H1 (cell line): ENCODE data around the gene RBM42. TPM values are rescaled to one million over a fixed set of nuclear protein-coding genes. Genes with fewer than 3 reads are reported as not detected.

ENCODE experiments used
- CTCF ChIA-PET: fragments of 300-600 bp; sonication (Branson Sonifier 250); formaldehyde crosslinking; loops from one replicate; lab custom pipeline; 2021; ENCODE audit not compliant: partially characterized antibody; lab: Charles Lee
- POLR2A ChIA-PET: fragments of 300-600 bp; sonication (Branson Sonifier 250); formaldehyde crosslinking; loops from one replicate; lab custom pipeline; 2021; ENCODE audit warnings: inconsistent platforms; ENCODE audit not compliant: partially characterized antibody; lab: Charles Lee
- DNase-seq, 2 experiments: peaks; one replicate each; pipeline versions ENCODE4 v3.0.0 to v3.0.0-alpha.2; 2010 to 2022; ENCODE audit warnings: low spot score in 2 of 2, low read depth in 1 of 2, mixed read lengths in 1 of 2
- FAIRE-seq: peaks from 2 replicates; lab custom pipeline; 2011; peaks lifted over from hg19 to GRCh38; lab: Jason Lieb, UNC
- H2AFZ ChIP-seq: 2 replicates; pipeline ENCODE4 v1.8.1; 2012; ENCODE audit warnings: low read length, inconsistent platforms
- H2AK5ac ChIP-seq: 2 replicates; pipeline ENCODE4 v1.6.1; 2013; ENCODE audit warnings: low read depth, low read length
- H2BK120ac ChIP-seq: replicated peaks from 2 replicates; pipeline ENCODE3; 2013; ENCODE audit warnings: low read depth, low read length, inconsistent platforms
- H2BK12ac ChIP-seq: 2 replicates; pipeline ENCODE4 v1.6.1; 2013; ENCODE audit warnings: low read depth, low read length
- H2BK15ac ChIP-seq: 2 replicates; pipeline ENCODE4 v1.6.1; 2013; ENCODE audit warnings: low read length
- H2BK20ac ChIP-seq: 2 replicates; pipeline ENCODE4 v1.6.1; 2013; ENCODE audit warnings: low read length
- H2BK5ac ChIP-seq: 2 replicates; pipeline ENCODE4 v1.6.1; 2013; ENCODE audit warnings: low read depth, low read length
- H3K14ac ChIP-seq: 2 replicates; pipeline ENCODE4 v1.6.1; 2013; ENCODE audit warnings: inconsistent platforms; ENCODE audit not compliant: insufficient read length
- H3K18ac ChIP-seq: 2 replicates; pipeline ENCODE4 v1.6.1; 2013; ENCODE audit warnings: low read length; ENCODE audit errors: extremely low read depth
- H3K23ac ChIP-seq: 2 replicates; pipeline ENCODE4 v1.6.1; 2013; ENCODE audit warnings: inconsistent platforms; ENCODE audit not compliant: insufficient read length
- H3K23me2 ChIP-seq: 2 replicates; pipeline ENCODE4 v1.6.1; 2013; ENCODE audit warnings: low read depth, low read length
- H3K27ac ChIP-seq: 2 replicates; pipeline ENCODE4 v1.6.1; 2011; ENCODE audit warnings: low read depth, low read length, inconsistent platforms
- H3K27me3 ChIP-seq, 4 experiments: replicated peaks in 1 of 4; 1 replicate in 1 of 4; 2 replicates in 3 of 4; pipeline versions ENCODE4 v1.6.1 to v1.8.1; 2011 to 2013; ENCODE audit warnings: low read length in 3 of 4, mild to moderate bottlenecking in 3 of 4, inconsistent platforms in 2 of 4, mixed read lengths in 2 of 4, moderate library complexity in 1 of 4; ENCODE audit not compliant: control insufficient read depth in 3 of 4, insufficient read depth in 3 of 4; ENCODE audit errors: extremely low read depth in 1 of 4
- H3K36me3 ChIP-seq, 4 experiments: 2 replicates each; pipeline versions ENCODE4 v1.6.1 to v1.8.1; 2011 to 2013; ENCODE audit warnings: mild to moderate bottlenecking in 4 of 4, low read length in 3 of 4, moderate library complexity in 2 of 4, control low read depth in 1 of 4, inconsistent platforms in 1 of 4; ENCODE audit not compliant: insufficient read depth in 4 of 4, control insufficient read depth in 2 of 4
- H3K4ac ChIP-seq: replicated peaks from 2 replicates; pipeline ENCODE3; 2013; ENCODE audit warnings: low read length, low read depth, mixed read lengths, inconsistent platforms; ENCODE audit not compliant: insufficient read length
- H3K4me1 ChIP-seq, 4 experiments: replicated peaks in 1 of 4; 1 replicate in 1 of 4; 2 replicates in 3 of 4; pipeline versions ENCODE4 v1.6.1 to v1.8.1; 2011 to 2013; ENCODE audit warnings: low read length in 3 of 4, inconsistent platforms in 2 of 4, mixed read lengths in 1 of 4; ENCODE audit not compliant: insufficient read depth in 4 of 4, control insufficient read depth in 3 of 4
- H3K4me2 ChIP-seq, 2 experiments: 2 replicates each; pipeline versions ENCODE4 v1.6.1 to v1.8.1; 2011 to 2013; ENCODE audit warnings: low read depth in 2 of 2, low read length in 2 of 2, control low read depth in 1 of 2, inconsistent platforms in 1 of 2, mild to moderate bottlenecking in 1 of 2; ENCODE audit not compliant: insufficient read depth in 1 of 2
- H3K4me3 ChIP-seq, 4 experiments: fragments of 200-600, 300-600 bp in 1 of 4; sonication (generic), shearing (Covaris generic), sonication (Bioruptor Twin) in 1 of 4; 2 replicates each; pipeline versions ENCODE4 v1.5.1 to v1.8.1; 2011 to 2016; ENCODE audit warnings: low read length in 4 of 4, low read depth in 3 of 4, control low read depth in 2 of 4, inconsistent platforms in 2 of 4, mild to moderate bottlenecking in 2 of 4, mixed read lengths in 1 of 4, moderate library complexity in 1 of 4; ENCODE audit not compliant: insufficient read depth in 2 of 4; ENCODE audit errors: extremely low read depth in 1 of 4
- H3K56ac ChIP-seq: replicated peaks from 2 replicates; pipeline ENCODE3; 2013; ENCODE audit warnings: low read depth, mild to moderate bottlenecking, mixed read lengths, low read length, inconsistent platforms; ENCODE audit not compliant: insufficient read length
- H3K79me1 ChIP-seq: 2 replicates; pipeline ENCODE4 v1.6.1; 2013; ENCODE audit warnings: low read depth, low read length, control low read depth
- H3K79me2 ChIP-seq, 2 experiments: 2 replicates each; pipeline versions ENCODE4 v1.6.1 to v1.8.1; 2012 to 2013; ENCODE audit warnings: low read length in 2 of 2, mild to moderate bottlenecking in 2 of 2, inconsistent platforms in 1 of 2; ENCODE audit not compliant: insufficient read depth in 2 of 2, control insufficient read depth in 1 of 2
- H3K9ac ChIP-seq, 4 experiments: replicated peaks in 1 of 4; 1 replicate in 1 of 4; 2 replicates in 3 of 4; pipeline versions ENCODE4 v1.6.1 to v1.8.1; 2011 to 2013; ENCODE audit warnings: low read depth in 3 of 4, low read length in 3 of 4, control low read depth in 2 of 4, mild to moderate bottlenecking in 2 of 4, moderate library complexity in 2 of 4, inconsistent platforms in 1 of 4; ENCODE audit errors: extremely low read depth in 1 of 4
- H3K9me3 ChIP-seq, 2 experiments: 2 replicates each; pipeline versions ENCODE4 v1.6.1 to v1.8.1; 2012 to 2013; ENCODE audit warnings: mild to moderate bottlenecking in 2 of 2, moderate library complexity in 2 of 2, control low read depth in 1 of 2, inconsistent platforms in 1 of 2, low read depth in 1 of 2, low read length in 1 of 2, mixed read lengths in 1 of 2; ENCODE audit not compliant: insufficient read depth in 2 of 2
- H4K20me1 ChIP-seq, 2 experiments: replicated peaks in 1 of 2; 2 replicates each; pipeline versions ENCODE3 to v1.8.1; 2011 to 2013; ENCODE audit warnings: inconsistent platforms in 2 of 2, low read length in 2 of 2, mild to moderate bottlenecking in 1 of 2; ENCODE audit not compliant: insufficient read depth in 2 of 2, control insufficient read depth in 1 of 2
- H4K5ac ChIP-seq: 2 replicates; pipeline ENCODE4 v1.6.1; 2013; ENCODE audit warnings: low read length, low read depth, mixed read lengths, inconsistent platforms; ENCODE audit not compliant: insufficient read length
- H4K8ac ChIP-seq: 2 replicates; pipeline ENCODE4 v1.8.0; 2013; ENCODE audit warnings: mild to moderate bottlenecking, moderate library complexity, low read length, inconsistent platforms; ENCODE audit not compliant: insufficient read depth; ENCODE audit errors: extremely low read depth
- H4K91ac ChIP-seq: replicated peaks from 2 replicates; pipeline ENCODE3; 2013; ENCODE audit warnings: low read length, mixed read lengths, inconsistent platforms; ENCODE audit not compliant: insufficient read length
- BACH1 ChIP-seq: IDR thresholded peaks from 2 replicates; pipeline ENCODE4 v1.6.1; 2012; ENCODE audit warnings: low read length, improper control_type of control experiment
- CBX5 ChIP-seq: fragments of 300-800, 300-1000 bp; sonication (generic); IDR thresholded peaks from 2 replicates; pipeline ENCODE4 v1.7.1; 2016; ENCODE audit warnings: antibody characterized with exemption, low read length, low read depth
- CHD1 ChIP-seq: IDR thresholded peaks from 2 replicates; pipeline ENCODE4 v1.6.1; 2012; ENCODE audit warnings: low read depth, low read length, improper control_type of control experiment
- JUND ChIP-seq: IDR thresholded peaks from 2 replicates; pipeline ENCODE4 v1.6.1; 2011; ENCODE audit warnings: mild to moderate bottlenecking, improper control_type of control experiment, low read length
- NRF1 ChIP-seq: IDR thresholded peaks from 2 replicates; pipeline ENCODE4 v1.6.1; 2011; ENCODE audit warnings: mild to moderate bottlenecking, low read depth, low read length, improper control_type of control experiment
- PHF8 ChIP-seq: fragments of 200-600 bp; sonication (generic); conservative IDR thresholded peaks from 2 replicates; pipeline ENCODE4 v1.7.1; 2012; ENCODE audit warnings: low read depth, mild to moderate bottlenecking, inconsistent platforms, low read length, moderate library complexity
- RBBP5 ChIP-seq: IDR thresholded peaks from 2 replicates; pipeline ENCODE4 v1.7.1; 2012; ENCODE audit warnings: low read depth, mild to moderate bottlenecking, inconsistent platforms, low read length, moderate library complexity, borderline replicate concordance
- SIN3A ChIP-seq, 2 experiments: IDR thresholded peaks in 1 of 2; conservative IDR thresholded peaks in 1 of 2; 2 replicates each; pipeline ENCODE4 v1.6.1; 2011 to 2012; ENCODE audit warnings: low read length in 2 of 2, improper control_type of control experiment in 1 of 2, low read depth in 1 of 2, mild to moderate bottlenecking in 1 of 2
- SUZ12 ChIP-seq: fragments of 200-600 bp; sonication (generic); IDR thresholded peaks from 2 replicates; pipeline ENCODE4 v1.6.1; 2012; ENCODE audit warnings: mild to moderate bottlenecking, inconsistent platforms, low read length, moderate library complexity, mixed read lengths
- TAF7 ChIP-seq: optimal IDR thresholded peaks from 2 replicates; pipeline ENCODE3; 2011; ENCODE audit warnings: low read depth, mild to moderate bottlenecking, inconsistent platforms, low read length, moderate library complexity, borderline replicate concordance
- WGBS, 2 experiments: shearing (Covaris generic) in 1 of 2; methylation state at CpG; one replicate each; pipeline versions ENCODE4 v1.1.6 to v1.1.7; 2013 to 2015; ENCODE audit warnings: low lambda C conversion rate in 2 of 2, mixed read lengths in 2 of 2, inconsistent platforms in 1 of 2, low coverage in 1 of 2, missing lambda C conversion rate in 1 of 2; ENCODE audit not compliant: insufficient replicate concordance in 2 of 2, insufficient coverage in 1 of 2, insufficient read length in 1 of 2; ENCODE audit errors: extremely low coverage in 1 of 2, missing lambda C conversion rate in 1 of 2; 5-methylcytosine and 5-hydroxymethylcytosine counted together
- polyA plus RNA-seq, 7 experiments: library from polyadenylated mRNA; depleted of rRNA in 3 of 7; stranded (reverse) in 5 of 7; unstranded in 2 of 7; fragments of >200 nt in 5 of 7; fragments of 200-250 nt in 2 of 7; gene quantifications; 1 replicate in 5 of 7; 2 replicates in 1 of 7; 4 replicates in 1 of 7; pipeline versions ENCODE4 v1.2.1 to v1.2.3, GENCODE V29; 2011 to 2013; ENCODE audit warnings: missing spikeins in 2 of 7, mixed read lengths in 2 of 7
- total RNA-seq: library from RNA; stranded (reverse); fragmentation: NEBNext Ultra II Directional; extraction: Animal tissue kit (Norgen Biotek cat#: 25700); gene quantifications from 2 replicates; pipeline ENCODE4 v1.2.1, GENCODE V29; 2021
- TF ChIP-seq, protein P1 (sequence below), 3 experiments: IDR thresholded peaks; 1 replicate in 2 of 3; 2 replicates in 1 of 3; pipeline versions ENCODE4 v1.5.1 to v1.6.1; 2011; ENCODE audit warnings: low read length in 3 of 3, mild to moderate bottlenecking in 3 of 3, inconsistent platforms in 2 of 3, low read depth in 1 of 3, moderate library complexity in 1 of 3; ENCODE audit not compliant: insufficient read depth in 1 of 3; ENCODE audit errors: control extremely low read depth in 1 of 3

The RBM42 gene
- total and polyA plus RNA-seq, 2 of the 8 experiments (the other 6 are each of a cell fraction or from before 2014, with no cell fraction given): 59.8 to 80.8 TPM

DNA sequence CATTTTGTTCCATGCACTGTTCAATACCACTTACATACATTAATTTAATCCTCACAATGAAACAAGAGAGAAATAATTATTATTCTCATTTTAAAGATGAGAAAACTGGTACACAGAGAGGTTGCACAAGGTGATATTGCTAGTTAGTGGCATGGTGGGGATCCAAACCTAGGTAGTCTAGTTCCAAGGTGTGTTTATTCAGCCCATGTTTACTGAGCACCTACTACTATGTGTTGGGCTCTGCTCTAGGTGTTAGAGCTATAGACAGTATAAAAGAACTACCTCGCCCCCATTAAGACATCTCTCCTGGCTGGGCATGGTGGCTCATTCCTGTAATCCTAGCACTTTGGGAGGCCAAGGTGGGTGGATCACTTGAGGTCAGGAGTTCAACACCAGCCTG, 46.1 kb upstream of the RBM42 start:
- Histone ChIP-seq H3K27me3 (no peaks in the 10 kb centered on the region; a peak in 2 of 7 replicates), H3K4me2 (no peak overlapping the region), H3K4me1 (no peaks in the 10 kb centered on the region), H2BK120ac (no peak overlapping the region), H2AK5ac (no peak overlapping the region), H4K8ac (no peak overlapping the region), H2BK15ac (no peak overlapping the region), H3K79me2 (no peaks in the 10 kb centered on the region), H4K91ac (no peak overlapping the region), H3K14ac (no peak overlapping the region), H2BK5ac (no peak overlapping the region), H3K36me3 (no peaks in the 10 kb centered on the region), H3K4ac (no peak overlapping the region), H3K9me3 (peaks cover 5 to 8% of the 10 kb centered on the region in 2 experiments; a peak in 3 of 4 replicates), H3K79me1 (no peaks in the 10 kb centered on the region), H3K4me3 (no peak overlapping the region), H3K56ac (no peak overlapping the region), H3K27ac (no peak overlapping the region), H2AFZ (no peak overlapping the region), H2BK20ac (no peak overlapping the region), H3K18ac (no peak overlapping the region), H4K5ac (no peak overlapping the region), H4K20me1 (no peaks in the 10 kb centered on the region), H3K23me2 (no peaks in the 10 kb centered on the region), H3K9ac (no peak overlapping the region), H2BK12ac (no peak overlapping the region), H3K23ac (no peak overlapping the region)
- ChIA-PET CTCF (interaction anchor here (1.6 to 1.8 kb wide), 2 partner anchors 9 to 10 kb away, joined by 6 to 9 read pairs; no protein-coding TSS in a partner anchor), POLR2A (interaction anchor here (0.7 kb wide), 1 partner anchor 110 kb away, joined by 3 read pairs; no protein-coding TSS in a partner anchor)
- no peak for DNase-seq
- 100% methylated on average over 1 of the region's 1 CpG; no CpG with 5 or more reads in 1 of the 2 experiments for WGBS, 2 experiments
- no peak for FAIRE-seq
- TF ChIP-seq NRF1 (no peak), CHD1 (no peak), SIN3A (conservative IDR thresholded peaks at IDR 0.05 in 1 of 2, IDR thresholded peaks at IDR 0.05 in 1 of 2; ENCODE audit: low read depth in 1 of 2, low read length in 2 of 2) (no peak), PHF8 (no peak), BACH1 (no peak), SUZ12 (no peak), JUND (no peak), CBX5 (no peak), RBBP5 (no peak), TAF7 (no peak)
- TF ChIP-seq, protein P1, sequence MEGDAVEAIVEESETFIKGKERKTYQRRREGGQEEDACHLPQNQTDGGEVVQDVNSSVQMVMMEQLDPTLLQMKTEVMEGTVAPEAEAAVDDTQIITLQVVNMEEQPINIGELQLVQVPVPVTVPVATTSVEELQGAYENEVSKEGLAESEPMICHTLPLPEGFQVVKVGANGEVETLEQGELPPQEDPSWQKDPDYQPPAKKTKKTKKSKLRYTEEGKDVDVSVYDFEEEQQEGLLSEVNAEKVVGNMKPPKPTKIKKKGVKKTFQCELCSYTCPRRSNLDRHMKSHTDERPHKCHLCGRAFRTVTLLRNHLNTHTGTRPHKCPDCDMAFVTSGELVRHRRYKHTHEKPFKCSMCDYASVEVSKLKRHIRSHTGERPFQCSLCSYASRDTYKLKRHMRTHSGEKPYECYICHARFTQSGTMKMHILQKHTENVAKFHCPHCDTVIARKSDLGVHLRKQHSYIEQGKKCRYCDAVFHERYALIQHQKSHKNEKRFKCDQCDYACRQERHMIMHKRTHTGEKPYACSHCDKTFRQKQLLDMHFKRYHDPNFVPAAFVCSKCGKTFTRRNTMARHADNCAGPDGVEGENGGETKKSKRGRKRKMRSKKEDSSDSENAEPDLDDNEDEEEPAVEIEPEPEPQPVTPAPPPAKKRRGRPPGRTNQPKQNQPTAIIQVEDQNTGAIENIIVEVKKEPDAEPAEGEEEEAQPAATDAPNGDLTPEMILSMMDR (IDR thresholded peaks at IDR 0.05; ENCODE audit: control extremely low read depth in 1 of 3, insufficient read depth in 1 of 3, low read depth in 1 of 3, low read length in 3 of 3): no peak
